ENCODE results near the gene C2CD5. TPM values are rescaled to one million over a fixed set of nuclear protein-coding genes. Genes with fewer than 3 reads are reported as not detected.

C2CD5 gene
- total and polyA plus RNA-seq, 7 donors = 2.5 to 13.4 (median 5.9) TPM

- intact Hi-C loops (cut with DNase I) = no loop called here
- no peak overlapping the region for H3K27ac ChIP-seq
- no peak for TF ChIP-seq CTCF (IDR thresholded peaks at IDR 0.05)
- no peaks in the 10 kb centered on the region for H3K36me3 ChIP-seq (ENCODE audit: insufficient read depth in 1 of 2, low read depth in 1 of 2)
- no peak for ATAC-seq
- H3K4me3 ChIP-seq = no peak overlapping the region
- DNase-seq = no peak
- no peaks in the 10 kb centered on the region for H3K4me1 ChIP-seq
- 95 to 97% (median 96%) methylated on average over 3 of the region's 3 CpGs for WGBS, 3 donors
- no peaks in the 10 kb centered on the region for H3K27me3 ChIP-seq (ENCODE audit: insufficient read depth in 3 of 3, low read length in 2 of 3)
- H3K9me3 ChIP-seq = no peaks in the 10 kb centered on the region
Measured at GRCh38 chr12:22578328-22578727, 34.0 kb upstream of the C2CD5 start.

GRCh38 chr12:22577667-22578066 lies 33.3 kb upstream of the C2CD5 start:
- intact Hi-C loops (cut with DNase I) = no loop called here
- no peak for TF ChIP-seq CTCF (IDR thresholded peaks at IDR 0.05)
- no peak for ATAC-seq
- no peaks in the 10 kb centered on the region for H3K27me3 ChIP-seq (ENCODE audit: insufficient read depth in 3 of 3, low read length in 2 of 3)
- no peaks in the 10 kb centered on the region for H3K4me1 ChIP-seq
- H3K9me3 ChIP-seq = no peaks in the 10 kb centered on the region
- 94 to 100% (median 94%) methylated on average over 1 of the region's 1 CpG for WGBS, 3 donors
- H3K27ac ChIP-seq = no peak overlapping the region
- H3K36me3 ChIP-seq (ENCODE audit: insufficient read depth in 1 of 2, low read depth in 1 of 2) = no peaks in the 10 kb centered on the region
- DNase-seq = no peak
- H3K4me3 ChIP-seq = no peak overlapping the region

- no peaks in the 10 kb centered on the region for H3K4me1 ChIP-seq
- intact Hi-C loops (cut with DNase I) = no loop called here
- H3K36me3 ChIP-seq (ENCODE audit: insufficient read depth in 1 of 2, low read depth in 1 of 2) = no peaks in the 10 kb centered on the region
- H3K9me3 ChIP-seq = no peaks in the 10 kb centered on the region
- no peak for ATAC-seq
- DNase-seq = no peak
- H3K4me3 ChIP-seq = no peak overlapping the region
- no peaks in the 10 kb centered on the region for H3K27me3 ChIP-seq (ENCODE audit: insufficient read depth in 3 of 3, low read length in 2 of 3)
- TF ChIP-seq CTCF (IDR thresholded peaks at IDR 0.05) = no peak
- 61 to 77% (median 70%) methylated on average over 2 of the region's 2 CpGs for WGBS, 3 donors
- no peak overlapping the region for H3K27ac ChIP-seq
Measured at GRCh38 chr12:22576473-22576872, 32.1 kb upstream of the C2CD5 start.

- intact Hi-C loops (cut with DNase I) = no loop called here
- no peaks in the 10 kb centered on the region for H3K27me3 ChIP-seq (ENCODE audit: insufficient read depth in 3 of 3, low read length in 2 of 3)
- H3K4me3 ChIP-seq = no peak overlapping the region
- WGBS, 3 donors = 82 to 88% (median 87%) methylated on average over 1 of the region's 1 CpG
- no peak for DNase-seq
- TF ChIP-seq CTCF (IDR thresholded peaks at IDR 0.05) = no peak
- H3K27ac ChIP-seq = no peak overlapping the region
- H3K4me1 ChIP-seq = no peaks in the 10 kb centered on the region
- H3K9me3 ChIP-seq = no peaks in the 10 kb centered on the region
- ATAC-seq = no peak
- no peaks in the 10 kb centered on the region for H3K36me3 ChIP-seq (ENCODE audit: insufficient read depth in 1 of 2, low read depth in 1 of 2)
Measured at GRCh38 chr12:22576065-22576464, 31.7 kb upstream of the C2CD5 start.

- no peak for DNase-seq
- intact Hi-C loops (cut with DNase I) = no loop called here
- Histone ChIP-seq H3K9me3 (no peaks in the 10 kb centered on the region), H3K27ac (no peak overlapping the region), H3K4me1 (no peaks in the 10 kb centered on the region), H3K4me3 (no peak overlapping the region), H3K27me3 (ENCODE audit: insufficient read depth in 3 of 3, low read length in 2 of 3) (no peaks in the 10 kb centered on the region), H3K36me3 (ENCODE audit: insufficient read depth in 1 of 2, low read depth in 1 of 2) (no peaks in the 10 kb centered on the region)
- no peak for TF ChIP-seq CTCF (IDR thresholded peaks at IDR 0.05)
- ATAC-seq = no peak
- 86 to 96% (median 89%) methylated on average over 3 of the region's 3 CpGs for WGBS, 3 donors
Measured at GRCh38 chr12:22574921-22575320, 30.6 kb upstream of the C2CD5 start.
